Mucosa of descending colon (tissue), 3 donors: ENCODE data around the gene MCTP1. TPM values are rescaled to one million over a fixed set of nuclear protein-coding genes. Genes with fewer than 3 reads are reported as not detected.

Source experiments
- ATAC-seq: fragments of 200-7000 bp; cut with Tn5 transposase; one replicate; pipeline ENCODE4 v1.9.1; 2020; ENCODE audit warnings: mild to moderate bottlenecking, moderate library complexity
- DNase-seq, 3 donors: peaks; one replicate each; pipeline ENCODE4 v3.0.0-alpha.2; 2020
- H3K36me3 ChIP-seq: fragments of 200-600 bp; one replicate; pipeline ENCODE4 v1.8.0; 2021; ENCODE audit warnings: low read depth, mild to moderate bottlenecking
- H3K4me1 ChIP-seq: fragments of 200-600 bp; one replicate; pipeline ENCODE4 v1.8.0; 2021; ENCODE audit warnings: low read depth, mild to moderate bottlenecking
- H3K4me3 ChIP-seq: fragments of 200-600 bp; one replicate; pipeline ENCODE4 v1.8.0; 2021; ENCODE audit warnings: mild to moderate bottlenecking
- H3K9me3 ChIP-seq: fragments of 200-600 bp; one replicate; pipeline ENCODE4 v1.8.0; 2021; ENCODE audit warnings: mild to moderate bottlenecking
- CTCF ChIP-seq: fragments of 200-600 bp; IDR thresholded peaks from one replicate; pipeline ENCODE4 v1.8.0; 2022; ENCODE audit warnings: antibody characterized with exemption, mild to moderate bottlenecking
- intact Hi-C, 2 donors: fragments of 100-400 bp; cut with DNase I in 1 of 2; cut with micrococcal nuclease in 1 of 2; formaldehyde crosslinking; loops; one replicate each; pipeline versions ENCODE4 v1.11.0 to v1.11.1; 2022; cut with DNase I, micrococcal nuclease
- total RNA-seq, 3 donors: library from RNA; stranded (reverse); fragmentation: NEBNext Ultra II Directional in 2 of 3; extraction: Animal tissue kit (Norgen Biotek cat#: 25700) in 2 of 3; gene quantifications; one replicate each; pipeline versions ENCODE4 v1.2.1 to v1.2.4, GENCODE V29; 2021 to 2023
- donor health status: DM: no; HTN: no; CAD: no; lungs with moderate emphysema.
- donor health status: DM: no; HTN: no; CAD: no.
- donor health status: DM: no; HTN: yes; CAD: no.

The MCTP1 gene
- total RNA-seq, 3 donors from 2014 or later, result 6.8 to 12.3 (median 7.7) TPM

DNA sequence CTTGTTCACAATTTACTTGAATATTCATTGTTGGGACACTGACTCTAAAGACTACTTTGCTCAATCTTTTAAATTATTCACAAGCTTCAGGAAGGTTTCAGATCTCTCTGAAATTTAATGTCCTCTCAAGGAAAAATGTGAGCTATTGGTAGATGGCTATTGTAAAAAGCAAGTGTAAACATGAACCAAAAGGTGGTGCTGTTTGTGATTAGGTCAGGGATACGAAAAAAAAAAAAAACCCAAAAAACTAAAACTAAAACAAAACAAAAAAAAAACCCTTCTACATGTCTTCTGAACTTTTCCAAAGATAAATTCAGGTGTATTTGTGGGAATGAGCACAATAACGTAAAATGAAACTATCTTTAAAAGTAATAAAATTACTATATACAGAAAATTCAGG is 472.7 kb downstream of the MCTP1 start:
- intact Hi-C loops, result no loop called here
- ATAC-seq, result no peak
- no peaks in the 10 kb centered on the region for H3K4me1 ChIP-seq

GRCh38 chr5:94811331-94811730 is 473.6 kb downstream of the MCTP1 start:
- no peak overlapping the region for H3K4me3 ChIP-seq
- H3K9me3 ChIP-seq, result no peaks in the 10 kb centered on the region
- intact Hi-C loops, result no loop called here
- DNase-seq (no peak), ATAC-seq (no peak)
- H3K36me3 ChIP-seq, result no peaks in the 10 kb centered on the region
- TF ChIP-seq CTCF, result no peak
- H3K4me1 ChIP-seq, result no peaks in the 10 kb centered on the region

More for the DNA sequence above, 472.7 kb downstream of the MCTP1 start:
- Histone ChIP-seq H3K9me3 (no peaks in the 10 kb centered on the region), H3K4me3 (no peak overlapping the region), H3K36me3 (no peaks in the 10 kb centered on the region)
- TF ChIP-seq CTCF, result no peak
- no peak for DNase-seq

GRCh38 chr5:94810877-94811276 is 474.0 kb downstream of the MCTP1 start:
- TF ChIP-seq CTCF, result no peak
- Histone ChIP-seq H3K36me3 (no peaks in the 10 kb centered on the region), H3K9me3 (no peaks in the 10 kb centered on the region), H3K4me3 (no peak overlapping the region), H3K4me1 (no peaks in the 10 kb centered on the region)
- no peak for ATAC-seq
- no peak for DNase-seq
- intact Hi-C loops, result no loop called here

- ATAC-seq (no peak), DNase-seq (no peak)
- no peaks in the 10 kb centered on the region for H3K4me1 ChIP-seq
- H3K4me3 ChIP-seq, result no peak overlapping the region
- no peak for TF ChIP-seq CTCF
- intact Hi-C loops, result no loop called here
- H3K36me3 ChIP-seq, result no peaks in the 10 kb centered on the region
- H3K9me3 ChIP-seq, result no peaks in the 10 kb centered on the region
Observed at GRCh38 chr5:94810281-94810680, 474.6 kb downstream of the MCTP1 start.

GRCh38 chr5:94808497-94808896 is 476.4 kb downstream of the MCTP1 start:
- no peak for TF ChIP-seq CTCF
- intact Hi-C loops, result no loop called here
- H3K4me1 ChIP-seq, result no peaks in the 10 kb centered on the region
- no peaks in the 10 kb centered on the region for H3K36me3 ChIP-seq
- ATAC-seq (no peak), DNase-seq (no peak)
- H3K9me3 ChIP-seq, result no peaks in the 10 kb centered on the region
- no peak overlapping the region for H3K4me3 ChIP-seq

DNA sequence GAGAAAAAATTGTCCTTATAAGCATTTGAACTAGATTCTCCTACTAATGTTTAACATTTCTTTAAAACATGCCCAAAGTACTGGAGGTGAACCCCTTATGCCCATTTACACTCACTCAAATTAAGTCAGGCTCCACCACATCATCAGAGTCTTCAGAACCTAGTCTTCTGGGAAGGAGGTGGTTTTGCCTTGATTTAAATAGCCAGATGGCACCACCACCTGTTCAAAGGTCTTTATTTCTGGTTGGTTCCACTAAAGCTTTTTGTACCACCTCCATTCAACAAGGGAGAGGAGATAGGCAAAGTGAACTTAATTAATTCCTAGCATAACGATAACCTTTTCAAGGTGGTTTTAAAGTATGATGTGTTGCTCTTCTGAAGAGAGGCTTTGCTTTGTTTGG is 476.9 kb downstream of the MCTP1 start:
- H3K4me3 ChIP-seq, result no peak overlapping the region
- no peaks in the 10 kb centered on the region for H3K4me1 ChIP-seq
- ATAC-seq (no peak), DNase-seq (no peak)
- H3K36me3 ChIP-seq, result no peaks in the 10 kb centered on the region
- no peak for TF ChIP-seq CTCF
- no peaks in the 10 kb centered on the region for H3K9me3 ChIP-seq
- intact Hi-C loops, result no loop called here
